ENCODE measurements around the gene FGF22.

Gene FGF22

GRCh38 chr19:639253-640160 lies at the start of gene FGF22:
Gene FGF22 (plus strand): TSS chr19:639879. CDS start chr19:639926, 47 bp downstream.
- no peak for TF ChIP-seq CTCF (conservative IDR thresholded peaks at IDR 0.05; ENCODE audit: low read depth, low read length)
- peak; percentile 88 for DNase-seq (ENCODE audit: low read depth)
- H3K4me3 ChIP-seq (ENCODE audit: low read depth, low read length) = peak within 1 kb of the TSS; percentile 55

DNA sequence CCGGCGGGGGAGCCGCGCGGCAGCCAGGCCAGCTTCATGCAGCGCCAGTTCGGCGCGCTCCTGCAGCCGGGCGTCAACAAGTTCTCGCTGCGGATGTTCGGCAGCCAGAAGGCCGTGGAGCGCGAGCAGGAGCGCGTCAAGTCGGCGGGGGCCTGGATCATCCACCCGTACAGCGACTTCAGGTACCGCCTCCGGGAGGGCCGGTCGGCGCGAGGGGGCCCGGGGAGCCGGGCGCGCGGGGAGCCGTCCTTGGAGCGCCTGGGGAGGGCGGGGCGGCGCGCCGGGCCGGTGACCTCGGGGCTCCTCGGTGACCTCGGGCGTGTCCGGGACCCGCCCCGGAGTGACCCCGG lies 49.3 kb upstream of the FGF22 start:
- DNase-seq (ENCODE audit: low read depth) = peak; percentile 57
- peak overlapping the region; percentile 47 for H3K4me3 ChIP-seq (ENCODE audit: low read depth, low read length)
- no peak for TF ChIP-seq CTCF (conservative IDR thresholded peaks at IDR 0.05; ENCODE audit: low read depth, low read length)

- no peak for DNase-seq (ENCODE audit: low read depth)
- H3K4me3 ChIP-seq (ENCODE audit: low read depth, low read length) = peak overlapping the region; percentile 47
- no peak for TF ChIP-seq CTCF (conservative IDR thresholded peaks at IDR 0.05; ENCODE audit: low read depth, low read length)
These were observed 49.0 kb upstream of the FGF22 start for GRCh38 chr19:590750-591098.

- DNase-seq (ENCODE audit: low read depth) = no peak
- H3K4me3 ChIP-seq (ENCODE audit: low read depth, low read length) = peak overlapping the region; percentile 47
- no peak for TF ChIP-seq CTCF (conservative IDR thresholded peaks at IDR 0.05; ENCODE audit: low read depth, low read length)
These were observed 48.4 kb upstream of the FGF22 start for GRCh38 chr19:591099-591958.

DNA sequence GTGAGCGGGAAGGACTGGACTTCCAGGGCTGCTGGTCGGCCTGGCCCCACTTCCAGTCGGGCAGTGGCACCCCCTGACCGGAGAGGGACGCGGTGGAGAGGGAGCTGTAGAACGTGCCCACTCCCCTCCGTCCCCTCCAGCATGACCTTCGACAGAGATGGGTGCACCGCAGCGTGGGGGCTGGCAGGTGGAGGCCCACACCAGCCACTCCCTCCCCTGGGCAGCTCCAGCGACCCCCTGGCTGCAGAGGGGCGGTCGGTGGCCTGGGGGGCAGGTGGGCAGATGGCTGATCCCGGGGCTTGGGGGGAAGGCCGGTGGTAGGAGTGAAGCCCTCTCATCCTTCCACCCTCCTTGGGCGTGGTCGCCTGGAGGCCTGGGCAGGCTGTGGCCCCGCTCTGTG lies 47.6 kb upstream of the FGF22 start:
- TF ChIP-seq CTCF (conservative IDR thresholded peaks at IDR 0.05; ENCODE audit: low read depth, low read length) = no peak
- DNase-seq (ENCODE audit: low read depth) = no peak
- no peak overlapping the region for H3K4me3 ChIP-seq (ENCODE audit: low read depth, low read length)

DNA sequence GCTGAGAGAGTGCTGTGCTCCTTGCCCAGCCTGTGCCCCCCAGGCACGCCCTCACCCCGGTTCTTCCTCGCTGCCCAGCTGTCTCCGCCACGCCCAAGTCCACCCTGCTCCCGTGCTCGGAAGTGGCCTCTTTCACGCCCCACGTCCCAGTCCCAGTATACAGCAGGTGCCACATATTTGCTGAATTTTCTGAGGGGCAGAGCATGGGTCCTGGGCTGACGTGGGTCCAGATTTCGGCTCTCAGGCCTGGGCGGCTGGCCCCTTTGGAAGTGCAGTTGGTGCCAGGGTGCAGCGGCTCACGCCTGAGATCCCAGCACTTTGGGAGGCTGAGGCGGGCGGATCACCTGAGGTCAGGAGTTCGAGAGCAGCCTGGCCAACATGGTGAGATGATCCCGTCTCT lies 46.6 kb upstream of the FGF22 start:
- H3K4me3 ChIP-seq (ENCODE audit: low read depth, low read length) = no peak overlapping the region
- TF ChIP-seq CTCF (conservative IDR thresholded peaks at IDR 0.05; ENCODE audit: low read depth, low read length) = no peak

More for the DNA sequence above, 46.6 kb upstream of the FGF22 start:
- no peak for DNase-seq (ENCODE audit: low read depth)
